Lung (tissue), 12 donors: Measurements from ENCODE around the gene ARFIP1. TPM values are rescaled to one million over a fixed set of nuclear protein-coding genes. Genes with fewer than 3 reads are reported as not detected.

Experiments
- ATAC-seq: fragments of 200-7000 bp; cut with Tn5 transposase; one replicate; pipeline ENCODE4 v1.9.1; 2020; ENCODE audit warnings: moderate number of reproducible peaks; ENCODE audit not compliant: insufficient read depth, low FRiP score
- DNase-seq, 3 donors: peaks; one replicate each; pipeline ENCODE4 v3.0.0-alpha.2; 2013 to 2017
- H3K27ac ChIP-seq, 2 donors: one replicate each; pipeline ENCODE4 v1.5.1; 2013; ENCODE audit warnings: mild to moderate bottlenecking in 2 of 2, moderate library complexity in 2 of 2, control low read depth in 1 of 2, inconsistent platforms in 1 of 2, low read depth in 1 of 2, low read length in 1 of 2
- H3K27me3 ChIP-seq, 3 donors: one replicate each; pipeline ENCODE4 v1.5.1; 2013; ENCODE audit warnings: low read length in 2 of 3; ENCODE audit not compliant: control insufficient read depth in 3 of 3, insufficient read depth in 3 of 3
- H3K36me3 ChIP-seq, 4 donors: one replicate each; pipeline ENCODE4 v1.5.1; 2013; ENCODE audit warnings: low read length in 4 of 4, mild to moderate bottlenecking in 1 of 4, moderate library complexity in 1 of 4; ENCODE audit not compliant: control insufficient read depth in 4 of 4, insufficient read depth in 4 of 4
- H3K4me1 ChIP-seq, 5 donors: one replicate each; pipeline ENCODE4 v1.5.1; 2013; ENCODE audit warnings: low read length in 5 of 5, mild to moderate bottlenecking in 2 of 5, moderate library complexity in 1 of 5; ENCODE audit not compliant: control insufficient read depth in 5 of 5, insufficient read depth in 5 of 5
- H3K4me3 ChIP-seq: one replicate; pipeline ENCODE4 v1.5.1; 2013; ENCODE audit warnings: mild to moderate bottlenecking, control low read depth, moderate library complexity
- H3K9ac ChIP-seq, 2 donors: one replicate each; pipeline ENCODE4 v1.5.1; 2013; ENCODE audit warnings: low read length in 2 of 2, control low read depth in 1 of 2; ENCODE audit not compliant: insufficient read depth in 1 of 2
- H3K9me3 ChIP-seq, 4 donors: one replicate each; pipeline ENCODE4 v1.5.1; 2013; ENCODE audit warnings: low read length in 3 of 4, mild to moderate bottlenecking in 1 of 4, moderate library complexity in 1 of 4; ENCODE audit not compliant: control insufficient read depth in 4 of 4, insufficient read depth in 3 of 4
- WGBS, 2 donors: extraction: QIAGEN DNeasy Blood & Tissue Kit; methylation state at CpG; one replicate each; pipeline ENCODE4 v1.1.7; 2013; 5-methylcytosine and 5-hydroxymethylcytosine counted together
- polyA plus RNA-seq, 2 donors: library from polyadenylated mRNA; stranded (reverse); fragments of 200-250 nt; gene quantifications; one replicate each; pipeline ENCODE4 v1.2.1, GENCODE V29; 2013
- total RNA-seq, 2 donors: library from RNA; depleted of rRNA in 1 of 2; stranded (reverse); fragments of >200 nt in 1 of 2; gene quantifications; one replicate each; pipeline ENCODE4 v1.2.1, GENCODE V29; 2014 to 2021
- TF ChIP-seq, protein P1 (sequence below): IDR thresholded peaks from 2 replicates; pipeline ENCODE4 v1.5.1; 2012; ENCODE audit warnings: mild to moderate bottlenecking; ENCODE audit errors: control extremely low read depth, extremely low read depth
- donor health status: control.
- donor health status: control.
- donor health status: Bipolar disorder and iron deficiency.
- donor health status: healthy.
- donor health status: DM: yes; HTN: yes; CAD: no.

The ARFIP1 gene
- total and polyA plus RNA-seq, 4 donors: 20.9 to 65.8 (median 25.1) TPM

DNA sequence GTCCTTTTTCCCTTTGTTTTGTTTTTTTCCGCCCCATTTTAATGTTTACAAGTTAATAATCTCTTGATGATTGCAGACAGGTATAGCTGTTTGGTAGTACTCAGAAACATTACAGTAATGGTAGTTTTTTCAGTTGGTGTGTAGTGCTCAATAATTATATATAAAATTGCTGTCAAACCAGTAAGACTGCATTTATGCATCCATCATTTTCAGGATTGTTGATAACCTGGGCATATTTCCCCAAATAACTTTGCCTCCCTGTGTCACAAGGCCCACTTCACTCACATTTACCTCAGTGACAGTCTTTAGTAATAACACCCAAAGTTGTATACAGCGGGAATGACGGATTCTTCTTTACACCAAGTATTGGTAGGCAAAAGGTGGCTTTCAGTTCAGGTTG, 16.1 kb downstream of the ARFIP1 start:
- H3K4me1 ChIP-seq: peaks cover 0 to 5% (median 0%) of the 10 kb centered on the region in 5 donors
- no peak overlapping the region for H3K27ac ChIP-seq
- DNase-seq (no peak), ATAC-seq (no peak)
- TF ChIP-seq, protein P1, sequence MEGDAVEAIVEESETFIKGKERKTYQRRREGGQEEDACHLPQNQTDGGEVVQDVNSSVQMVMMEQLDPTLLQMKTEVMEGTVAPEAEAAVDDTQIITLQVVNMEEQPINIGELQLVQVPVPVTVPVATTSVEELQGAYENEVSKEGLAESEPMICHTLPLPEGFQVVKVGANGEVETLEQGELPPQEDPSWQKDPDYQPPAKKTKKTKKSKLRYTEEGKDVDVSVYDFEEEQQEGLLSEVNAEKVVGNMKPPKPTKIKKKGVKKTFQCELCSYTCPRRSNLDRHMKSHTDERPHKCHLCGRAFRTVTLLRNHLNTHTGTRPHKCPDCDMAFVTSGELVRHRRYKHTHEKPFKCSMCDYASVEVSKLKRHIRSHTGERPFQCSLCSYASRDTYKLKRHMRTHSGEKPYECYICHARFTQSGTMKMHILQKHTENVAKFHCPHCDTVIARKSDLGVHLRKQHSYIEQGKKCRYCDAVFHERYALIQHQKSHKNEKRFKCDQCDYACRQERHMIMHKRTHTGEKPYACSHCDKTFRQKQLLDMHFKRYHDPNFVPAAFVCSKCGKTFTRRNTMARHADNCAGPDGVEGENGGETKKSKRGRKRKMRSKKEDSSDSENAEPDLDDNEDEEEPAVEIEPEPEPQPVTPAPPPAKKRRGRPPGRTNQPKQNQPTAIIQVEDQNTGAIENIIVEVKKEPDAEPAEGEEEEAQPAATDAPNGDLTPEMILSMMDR: no peak
- no peaks in the 10 kb centered on the region for H3K36me3 ChIP-seq
- no peak overlapping the region for H3K4me3 ChIP-seq
- WGBS, 2 donors: 96 to 98% methylated on average over 3 of the region's 3 CpGs
- H3K27me3 ChIP-seq: no peaks in the 10 kb centered on the region
- no peak overlapping the region for H3K9ac ChIP-seq
- H3K9me3 ChIP-seq: no peaks in the 10 kb centered on the region

DNA sequence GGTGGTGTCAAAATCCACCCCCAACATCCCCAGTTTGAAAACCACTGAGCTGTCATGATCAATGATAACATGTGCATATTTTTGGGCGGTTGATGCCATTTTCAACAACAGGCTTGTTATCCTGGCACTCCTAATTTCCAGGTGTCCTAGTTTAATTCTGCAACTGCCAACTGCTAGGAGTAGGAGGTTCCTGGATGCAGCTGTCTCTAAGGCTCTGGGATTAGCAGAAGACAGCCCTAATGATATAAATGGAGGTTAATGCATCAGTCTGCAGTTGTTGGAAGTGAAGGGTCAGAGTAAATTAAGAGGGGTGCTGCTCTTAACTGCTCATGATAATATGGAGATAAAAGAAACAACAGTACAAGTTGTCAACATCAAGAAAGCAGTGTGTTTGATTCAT, 23.8 kb downstream of the ARFIP1 start:
- Histone ChIP-seq H3K27me3 (no peaks in the 10 kb centered on the region), H3K9me3 (no peaks in the 10 kb centered on the region), H3K9ac (no peak overlapping the region), H3K4me3 (no peak overlapping the region), H3K4me1 (peaks cover 0 to 8% (median 6%) of the 10 kb centered on the region in 5 donors), H3K27ac (no peak overlapping the region), H3K36me3 (no peaks in the 10 kb centered on the region)
- ATAC-seq (no peak), DNase-seq (no peak)
- 94 to 96% methylated on average over 1 of the region's 1 CpG for WGBS, 2 donors
- TF ChIP-seq, protein P1: no peak

DNA sequence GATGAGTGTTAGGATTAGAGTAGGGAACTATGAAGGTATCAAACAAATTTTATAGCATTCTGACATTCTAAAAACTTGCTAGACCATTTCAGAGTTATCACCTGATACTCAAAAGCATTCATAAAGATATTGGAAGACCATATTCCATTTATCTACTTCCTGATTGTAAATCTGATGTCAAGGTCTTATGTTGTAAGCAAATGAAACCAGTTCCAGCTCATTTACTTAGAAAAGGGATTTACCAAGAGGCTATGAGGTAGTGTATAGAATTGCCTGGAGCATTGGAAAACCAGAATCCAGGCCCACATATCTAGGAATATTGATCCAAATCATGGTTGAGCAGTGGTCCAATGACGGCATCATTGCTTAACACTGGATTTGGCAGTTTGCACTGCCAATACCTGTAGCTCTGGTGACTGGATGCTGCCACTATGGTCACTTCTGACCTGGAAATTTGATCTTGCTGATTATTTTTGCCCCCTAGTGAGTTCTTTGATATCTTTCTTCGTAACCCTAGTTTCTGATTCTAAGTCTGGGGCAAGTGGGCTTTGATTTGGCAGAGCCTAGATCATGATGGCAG, 25.4 kb downstream of the ARFIP1 start:
- DNase-seq (no peak), ATAC-seq (no peak)
- Histone ChIP-seq H3K27me3 (no peaks in the 10 kb centered on the region), H3K36me3 (no peaks in the 10 kb centered on the region), H3K27ac (no peak overlapping the region), H3K4me3 (no peak overlapping the region), H3K9me3 (no peaks in the 10 kb centered on the region), H3K9ac (no peak overlapping the region), H3K4me1 (peaks cover 0 to 6% (median 6%) of the 10 kb centered on the region in 5 donors)
- TF ChIP-seq, protein P1: no peak
- 95 to 100% methylated on average over 2 of the region's 2 CpGs for WGBS, 2 donors

DNA sequence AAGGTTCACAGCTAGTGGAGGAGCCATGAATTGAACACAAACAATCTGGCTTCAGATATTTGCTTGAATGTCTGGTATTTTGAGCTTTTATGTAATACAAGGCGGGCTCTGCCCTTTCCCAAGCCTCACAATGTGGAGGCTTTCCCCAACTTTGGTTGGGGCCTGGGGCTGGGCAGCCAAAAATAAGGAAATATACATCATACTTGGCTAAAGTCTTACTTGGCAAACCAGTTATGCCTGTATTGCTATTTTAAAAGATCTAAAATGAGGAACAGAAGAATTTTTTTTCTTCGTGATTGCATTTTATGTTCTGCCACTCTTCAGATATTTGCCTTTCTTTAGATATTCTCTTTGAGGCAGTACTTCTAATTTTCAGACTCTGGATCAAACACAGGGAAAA, 26.1 kb downstream of the ARFIP1 start:
- WGBS, 2 donors: 55 to 65% methylated on average over 2 of the region's 2 CpGs
- ATAC-seq (no peak), DNase-seq (peak; percentile 22 to 62 (median 43))
- Histone ChIP-seq H3K27ac (no peak overlapping the region), H3K4me3 (no peak overlapping the region), H3K9ac (no peak overlapping the region), H3K36me3 (no peaks in the 10 kb centered on the region), H3K27me3 (no peaks in the 10 kb centered on the region), H3K4me1 (peaks cover 0 to 6% (median 6%) of the 10 kb centered on the region in 5 donors), H3K9me3 (no peaks in the 10 kb centered on the region)
- TF ChIP-seq, protein P1: no peak
